Cardiac muscle cell (in vitro differentiated cells and primary cell): ENCODE data around the gene APBA1. TPM values are rescaled to one million over a fixed set of nuclear protein-coding genes. Genes with fewer than 3 reads are reported as not detected.

Experiments used
- DNase-seq, 2 donors: peaks; one replicate each; pipeline versions ENCODE4 v3.0.0 to v3.0.0-alpha.2; 2010 to 2017; ENCODE audit warnings: low read depth in 1 of 2, low spot score in 1 of 2
- H3K27ac ChIP-seq: fragments of 200-600 bp; sonication (generic); 2 replicates; pipeline ENCODE4 v1.5.1; 2016
- H3K27me3 ChIP-seq: fragments of 200-600 bp; sonication (generic); 2 replicates; pipeline ENCODE4 v1.6.0; 2016; ENCODE audit warnings: control low read depth
- H3K36me3 ChIP-seq: fragments of 200-600 bp; sonication (generic); 2 replicates; pipeline ENCODE4 v1.5.1; 2016; ENCODE audit warnings: control low read depth
- H3K4me1 ChIP-seq: fragments of 200-600 bp; sonication (generic); 2 replicates; pipeline ENCODE4 v1.8.1; 2017; ENCODE audit warnings: low read depth, mild to moderate bottlenecking, mixed run types
- H3K4me3 ChIP-seq: fragments of 200-600 bp; sonication (generic); 2 replicates; pipeline ENCODE4 v1.5.1; 2016; ENCODE audit warnings: mild to moderate bottlenecking
- H3K9me3 ChIP-seq: fragments of 200-600 bp; sonication (generic); 2 replicates; pipeline ENCODE4 v1.5.1; 2017; ENCODE audit warnings: low read depth, mild to moderate bottlenecking, control low read depth
- polyA plus RNA-seq: library from polyadenylated mRNA; unstranded; fragments of >200 nt; fragmentation: Nextera tagmentation; extraction: Ambion mirVana; gene quantifications from 2 replicates; pipeline ENCODE4 v1.2.1, GENCODE V29; 2016
- total RNA-seq: library from RNA; depleted of rRNA; stranded (reverse); fragments of >200 nt; gene quantifications from 2 replicates; pipeline ENCODE4 v1.2.3, GENCODE V29; 2016
- TF ChIP-seq, protein P1 (sequence below): IDR thresholded peaks from 2 replicates; pipeline ENCODE4 v1.5.1; 2012; ENCODE audit warnings: low read depth, mild to moderate bottlenecking, low read length

Gene APBA1
- total and polyA plus RNA-seq, 2 experiments from 2014 or later: 0.93 to 2.4 TPM

DNA sequence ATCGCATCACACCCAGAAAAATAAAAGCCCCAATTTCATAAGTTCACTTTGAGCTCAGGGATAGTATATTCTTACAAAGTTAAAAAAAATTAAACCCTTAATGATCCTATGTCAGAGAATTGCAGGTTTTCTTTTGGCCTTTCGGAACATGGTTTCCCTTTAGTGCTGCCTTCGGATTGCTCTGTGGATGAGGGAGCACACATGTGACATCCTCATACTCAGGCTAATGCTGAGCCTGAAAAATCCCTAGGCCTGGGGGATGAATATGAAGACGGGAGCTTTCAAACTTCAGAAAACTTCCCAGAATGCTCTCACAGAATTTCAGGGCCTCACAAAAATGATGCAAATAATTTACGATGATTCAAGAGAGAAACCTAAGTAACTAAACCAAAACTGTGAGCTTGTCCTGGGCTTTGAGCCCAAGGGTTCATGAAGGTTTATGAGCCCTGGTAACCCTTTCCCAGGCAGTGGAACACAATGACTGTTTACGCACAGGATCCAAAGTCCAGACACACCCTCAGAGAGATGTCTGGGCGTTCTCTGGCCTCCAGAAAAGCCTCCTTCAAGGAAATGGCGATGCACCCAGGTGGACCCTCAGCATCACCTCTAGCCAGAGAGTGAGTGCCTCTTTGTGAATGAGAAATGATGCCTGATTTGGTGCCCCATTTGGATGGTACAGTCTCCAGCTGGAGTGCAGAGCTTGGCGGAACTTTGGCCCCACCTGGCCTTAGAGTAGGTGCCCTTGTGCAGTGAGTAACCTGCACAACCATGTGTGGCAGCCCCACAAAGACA is 201.8 kb downstream of the APBA1 start:
- H3K27ac ChIP-seq: no peak overlapping the region
- no peak overlapping the region for H3K4me3 ChIP-seq
- peaks cover 11% of the 10 kb centered on the region for H3K4me1 ChIP-seq
- H3K27me3 ChIP-seq: no peaks in the 10 kb centered on the region
- no peaks in the 10 kb centered on the region for H3K36me3 ChIP-seq
- H3K9me3 ChIP-seq: no peaks in the 10 kb centered on the region
- TF ChIP-seq, protein P1, sequence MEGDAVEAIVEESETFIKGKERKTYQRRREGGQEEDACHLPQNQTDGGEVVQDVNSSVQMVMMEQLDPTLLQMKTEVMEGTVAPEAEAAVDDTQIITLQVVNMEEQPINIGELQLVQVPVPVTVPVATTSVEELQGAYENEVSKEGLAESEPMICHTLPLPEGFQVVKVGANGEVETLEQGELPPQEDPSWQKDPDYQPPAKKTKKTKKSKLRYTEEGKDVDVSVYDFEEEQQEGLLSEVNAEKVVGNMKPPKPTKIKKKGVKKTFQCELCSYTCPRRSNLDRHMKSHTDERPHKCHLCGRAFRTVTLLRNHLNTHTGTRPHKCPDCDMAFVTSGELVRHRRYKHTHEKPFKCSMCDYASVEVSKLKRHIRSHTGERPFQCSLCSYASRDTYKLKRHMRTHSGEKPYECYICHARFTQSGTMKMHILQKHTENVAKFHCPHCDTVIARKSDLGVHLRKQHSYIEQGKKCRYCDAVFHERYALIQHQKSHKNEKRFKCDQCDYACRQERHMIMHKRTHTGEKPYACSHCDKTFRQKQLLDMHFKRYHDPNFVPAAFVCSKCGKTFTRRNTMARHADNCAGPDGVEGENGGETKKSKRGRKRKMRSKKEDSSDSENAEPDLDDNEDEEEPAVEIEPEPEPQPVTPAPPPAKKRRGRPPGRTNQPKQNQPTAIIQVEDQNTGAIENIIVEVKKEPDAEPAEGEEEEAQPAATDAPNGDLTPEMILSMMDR: no peak
- no peak for DNase-seq

DNA sequence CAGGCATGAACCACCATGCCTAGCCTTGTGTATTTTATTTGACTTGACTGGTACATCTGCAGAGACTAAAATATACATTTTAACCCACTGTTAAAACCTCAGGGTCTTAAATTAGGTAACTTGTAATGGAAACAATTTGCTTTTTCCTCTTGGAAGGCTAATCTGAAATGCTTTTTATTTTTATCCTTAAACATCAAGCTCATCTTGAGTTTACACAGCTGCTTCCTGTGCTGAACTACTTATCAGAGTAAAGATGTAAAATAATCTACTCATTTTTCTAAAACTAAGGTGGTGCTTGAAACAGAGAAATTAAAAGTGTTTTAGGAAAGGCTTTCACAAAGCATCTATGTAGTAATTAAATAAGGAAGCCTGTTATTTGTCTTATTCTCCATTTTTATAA is 203.0 kb downstream of the APBA1 start:
- Histone ChIP-seq H3K4me1 (peaks cover 4% of the 10 kb centered on the region), H3K36me3 (no peaks in the 10 kb centered on the region), H3K9me3 (no peaks in the 10 kb centered on the region), H3K27me3 (no peaks in the 10 kb centered on the region), H3K27ac (no peak overlapping the region), H3K4me3 (no peak overlapping the region)
- TF ChIP-seq, protein P1: no peak
- DNase-seq: no peak

DNA sequence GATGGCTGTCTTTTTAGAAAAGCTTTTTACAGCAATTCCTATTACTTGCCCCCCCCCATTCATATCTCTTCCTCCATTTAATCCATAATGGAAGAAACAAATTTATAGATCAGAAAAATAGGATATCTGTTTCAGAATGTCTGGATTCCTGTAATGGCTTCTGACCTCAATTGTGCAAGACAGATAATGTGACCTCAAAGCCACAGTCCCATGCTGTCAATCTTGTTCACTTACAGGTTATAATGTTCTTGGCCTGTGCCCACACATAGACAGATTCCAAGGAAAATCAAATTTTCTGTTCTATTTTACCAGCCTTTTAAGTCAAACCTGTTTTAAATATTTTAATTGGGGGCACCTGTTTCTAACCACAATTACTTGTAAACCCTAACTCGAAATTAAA is 203.8 kb downstream of the APBA1 start:
- TF ChIP-seq, protein P1: no peak
- no peak overlapping the region for H3K4me3 ChIP-seq
- no peaks in the 10 kb centered on the region for H3K36me3 ChIP-seq
- H3K4me1 ChIP-seq: peaks cover 8% of the 10 kb centered on the region
- H3K27ac ChIP-seq: no peak overlapping the region
- no peaks in the 10 kb centered on the region for H3K9me3 ChIP-seq
- H3K27me3 ChIP-seq: no peaks in the 10 kb centered on the region
- DNase-seq: no peak

DNA sequence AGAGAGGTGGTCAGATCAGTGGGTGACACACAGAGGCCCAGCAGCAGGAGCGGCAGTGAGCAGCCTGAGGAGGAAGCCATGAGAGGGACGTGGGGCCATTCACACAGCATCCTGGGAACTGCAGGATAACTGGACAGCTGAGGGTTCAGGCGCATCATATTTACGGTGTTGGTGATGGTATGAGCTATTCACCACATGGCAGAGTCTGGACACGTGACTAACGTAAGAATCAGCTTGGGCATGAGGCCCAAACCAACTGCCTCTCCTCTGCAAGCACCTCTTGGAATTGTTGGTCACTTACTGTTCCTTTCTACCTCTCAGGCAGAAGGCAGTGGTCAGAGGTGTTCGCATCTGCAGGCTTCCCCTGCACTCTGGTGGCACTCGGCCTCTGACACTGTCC is 206.0 kb downstream of the APBA1 start:
- no peak overlapping the region for H3K4me3 ChIP-seq
- H3K27me3 ChIP-seq: no peaks in the 10 kb centered on the region
- H3K4me1 ChIP-seq: peaks cover 11% of the 10 kb centered on the region
- H3K36me3 ChIP-seq: no peaks in the 10 kb centered on the region
- peak overlapping the region; percentile 53 for H3K27ac ChIP-seq
- TF ChIP-seq, protein P1: no peak
- peak in 1 of 2 donors; percentile 7 for DNase-seq
- no peaks in the 10 kb centered on the region for H3K9me3 ChIP-seq

DNA sequence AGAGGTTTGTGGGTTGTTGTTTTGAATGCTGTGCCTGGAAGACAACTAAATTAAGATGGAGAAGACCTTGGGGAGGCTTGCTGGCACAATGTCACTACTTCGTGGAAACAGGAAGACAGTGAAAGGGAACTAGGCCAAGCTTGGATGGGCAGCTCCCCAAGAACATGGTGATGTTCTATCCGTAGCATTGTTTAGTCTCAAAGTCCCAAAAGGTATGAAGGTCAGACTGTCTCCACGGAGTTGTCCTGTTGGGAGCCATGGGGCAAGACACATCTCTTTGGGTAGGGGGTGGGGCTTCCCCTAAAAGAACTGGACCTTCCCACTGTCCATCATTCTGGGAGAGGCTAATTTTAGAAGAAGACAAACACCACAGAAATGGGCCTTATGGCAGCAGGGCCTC is 206.7 kb downstream of the APBA1 start:
- H3K36me3 ChIP-seq: no peaks in the 10 kb centered on the region
- no peaks in the 10 kb centered on the region for H3K27me3 ChIP-seq
- H3K4me1 ChIP-seq: peaks cover 11% of the 10 kb centered on the region
- DNase-seq: no peak
- no peak overlapping the region for H3K4me3 ChIP-seq
- TF ChIP-seq, protein P1: no peak
- H3K27ac ChIP-seq: peak overlapping the region; percentile 53
- no peaks in the 10 kb centered on the region for H3K9me3 ChIP-seq
